HG02798 (cell line): ENCODE measurements around the gene RIT1.
"Not testable (repeated sequence)": the region's sequence is repeated elsewhere in the genome, so short reads cannot be mapped to it uniquely, and the experiment has no call there.

Source experiments
- ATAC-seq: cut with Tn5 transposase; IDR thresholded peaks from one replicate; pipeline ENCODE4 v1.9.1; 2021; ENCODE audit warnings: mild to moderate bottlenecking; ENCODE audit not compliant: unreplicated experiment, poor library complexity

The RIT1 gene

GRCh38 chr1:155934097-155934935, 23.2 kb upstream of the RIT1 start, which contains the start of gene KHDC4:
KHDC4 (minus strand) TSS chr1:155934413; CDS start chr1:155934373, 40 bp downstream.
- ATAC-seq, result peak; percentile 96

GRCh38 chr1:155933591-155934096, 22.5 kb upstream of the RIT1 start:
- no peak for ATAC-seq

GRCh38 chr1:155932487-155932886, 21.3 kb upstream of the RIT1 start:
- no peak for ATAC-seq

DNA sequence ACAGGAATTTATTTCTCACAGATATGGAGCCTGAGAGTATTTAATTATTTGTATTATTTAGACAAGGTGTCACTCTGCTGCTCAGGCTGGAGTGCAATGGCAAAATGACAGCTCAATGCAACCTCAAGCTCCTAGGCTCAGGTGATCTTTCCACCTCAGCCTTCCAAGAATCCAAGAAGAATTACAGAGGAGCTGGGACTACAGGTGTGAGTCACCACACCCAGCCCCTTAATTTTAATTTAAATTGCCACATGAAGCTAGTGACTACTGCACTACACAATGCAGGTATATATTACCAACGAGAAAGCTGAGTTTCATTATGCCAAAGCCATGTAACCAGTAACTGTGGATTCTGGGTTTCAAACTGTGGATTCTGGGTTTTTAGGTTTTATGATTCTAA, 20.9 kb upstream of the RIT1 start:
- ATAC-seq, result no peak

- no peak for ATAC-seq
Observed at GRCh38 chr1:155931332-155932038, 20.3 kb upstream of the RIT1 start.

- not testable (repeated sequence) for ATAC-seq
Observed at GRCh38 chr1:155930725-155931124, 19.6 kb upstream of the RIT1 start.

DNA sequence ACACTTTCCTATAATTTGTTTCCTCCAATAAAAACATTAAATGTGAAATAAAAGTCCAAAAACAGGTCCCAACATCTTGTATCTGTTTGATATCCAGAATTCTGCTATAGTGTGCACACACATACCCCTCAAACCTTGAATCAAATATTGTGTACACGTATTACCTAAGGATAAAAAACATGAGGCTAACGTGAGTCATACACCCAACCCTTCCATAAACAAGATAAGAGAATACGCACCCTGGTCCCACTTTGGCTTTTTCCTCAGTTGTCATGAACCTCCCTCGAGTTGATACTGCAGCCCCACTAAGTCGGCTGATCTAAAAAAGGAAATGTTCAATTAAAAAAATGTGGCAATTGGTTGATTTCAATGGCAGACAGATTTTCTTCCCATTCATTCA, 17.9 kb upstream of the RIT1 start:
- ATAC-seq, result no peak

DNA sequence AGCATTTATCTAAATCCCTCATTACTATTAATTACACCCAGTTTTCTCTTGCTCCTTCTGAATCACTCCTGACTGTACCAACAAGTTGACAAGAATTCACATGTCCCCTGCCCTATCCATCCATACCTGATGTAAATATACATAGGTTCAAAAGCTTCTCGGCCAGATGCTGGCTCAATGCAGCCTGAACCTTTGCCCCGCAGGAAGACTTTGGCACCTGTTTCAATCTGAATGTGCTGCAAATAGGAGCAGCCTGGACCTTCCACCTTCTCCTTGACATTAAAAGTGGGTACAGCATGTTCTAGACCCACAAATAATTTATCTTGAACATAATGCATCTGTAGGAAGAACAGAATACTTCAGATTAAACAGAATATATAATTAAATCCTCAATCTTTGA, 14.4 kb upstream of the RIT1 start:
- no peak for ATAC-seq

DNA sequence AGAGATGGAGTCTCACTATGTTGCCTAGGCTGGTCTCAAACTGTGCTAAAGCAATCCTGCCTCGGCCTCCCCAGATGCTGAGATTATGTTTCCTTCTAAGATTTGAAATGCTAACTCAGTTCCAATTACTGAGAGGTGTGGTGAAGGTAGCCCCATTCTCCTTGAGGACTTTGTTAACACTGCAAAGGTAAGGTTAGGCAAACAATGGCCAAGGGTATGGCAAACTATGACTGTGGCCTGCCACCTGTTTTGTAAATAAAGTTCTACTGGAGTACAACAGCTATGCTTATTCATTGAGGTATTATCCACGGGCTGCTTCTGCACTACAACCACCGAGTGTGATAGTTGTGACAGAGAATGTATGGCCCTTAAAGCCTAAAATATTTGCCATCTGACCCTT, 9.6 kb upstream of the RIT1 start:
- no peak for ATAC-seq

GRCh38 chr1:155919801-155920200, 8.7 kb upstream of the RIT1 start:
- ATAC-seq, result no peak

DNA sequence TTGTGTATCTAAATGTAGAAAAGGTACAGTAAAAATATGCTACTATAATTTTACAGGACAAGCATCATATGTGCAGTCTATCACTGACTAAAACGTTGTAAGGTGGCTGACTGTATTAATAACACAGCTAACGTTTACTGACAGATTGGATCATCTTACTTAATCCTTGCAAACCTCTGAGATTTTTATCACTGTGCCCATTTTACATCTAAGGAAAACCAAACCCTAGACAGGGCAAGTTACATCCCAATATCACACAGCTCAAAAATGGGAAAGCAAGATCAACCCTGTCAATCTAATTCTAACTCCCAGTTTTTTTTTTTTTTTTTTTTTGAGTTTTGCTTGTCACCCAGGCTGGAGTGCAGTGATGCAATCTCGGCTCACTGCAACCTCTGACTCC, 7.5 kb upstream of the RIT1 start:
- ATAC-seq, result no peak

DNA sequence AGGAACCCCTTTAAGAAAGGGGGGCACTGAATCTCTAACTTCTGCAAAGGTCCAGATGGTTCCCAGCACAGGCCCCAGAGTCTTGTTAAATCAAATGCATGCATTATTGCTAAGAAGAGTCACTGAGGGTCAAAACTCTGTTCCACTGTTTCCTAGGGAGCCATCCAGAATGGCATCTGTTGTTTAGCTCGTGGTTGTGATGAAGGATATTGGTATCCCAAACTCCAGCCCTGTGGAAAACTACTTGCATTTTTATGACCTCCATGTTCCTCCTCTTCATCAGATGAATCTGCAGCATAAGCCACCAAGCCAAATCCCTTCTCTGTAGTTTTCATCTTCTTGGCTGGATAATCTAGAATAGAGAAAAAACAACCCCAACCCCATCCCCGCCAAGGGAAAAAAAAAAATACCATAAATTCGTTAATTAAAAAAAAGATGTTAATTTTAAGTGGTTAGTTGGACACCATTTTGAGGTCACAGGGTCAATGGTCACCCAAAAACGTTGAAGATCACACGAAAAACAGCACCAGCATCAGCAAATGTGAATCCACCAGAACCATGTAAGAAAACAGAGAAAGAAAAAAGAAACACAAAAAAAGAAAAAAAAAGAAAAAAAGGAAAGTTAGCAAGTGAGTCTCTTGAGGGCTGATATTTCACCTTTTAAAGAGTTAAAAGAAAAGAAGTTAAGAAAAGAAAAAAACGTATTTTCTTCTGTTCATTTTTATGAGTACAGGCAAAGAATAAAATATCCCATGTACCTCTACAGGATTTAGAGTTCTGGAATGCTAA, 3.0 kb upstream of the RIT1 start:
- ATAC-seq, result no peak

DNA sequence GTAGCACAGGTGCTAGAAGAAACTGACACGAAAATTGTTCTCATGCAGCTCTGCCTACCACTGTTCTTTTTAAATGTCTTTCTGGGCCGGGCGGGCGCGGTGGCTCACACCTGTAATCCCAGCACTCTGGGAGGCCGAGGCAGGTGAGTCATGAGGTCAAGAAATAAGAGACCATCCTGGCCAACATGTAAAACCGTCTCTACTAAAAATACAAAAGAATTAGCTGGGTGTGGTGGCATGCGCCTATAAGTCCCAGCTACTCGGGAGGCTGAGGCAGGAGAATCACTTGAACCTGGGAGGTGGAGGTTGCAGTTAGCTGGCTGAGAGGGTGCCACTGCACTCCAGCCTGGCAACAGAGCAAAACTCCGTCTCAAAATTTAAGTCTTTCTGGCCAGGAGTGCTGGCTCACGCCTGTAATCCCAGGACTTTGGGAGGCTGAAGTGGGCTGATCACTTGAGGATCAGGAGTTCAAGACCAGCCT, 947 bp upstream of the RIT1 start:
- no peak for ATAC-seq

DNA sequence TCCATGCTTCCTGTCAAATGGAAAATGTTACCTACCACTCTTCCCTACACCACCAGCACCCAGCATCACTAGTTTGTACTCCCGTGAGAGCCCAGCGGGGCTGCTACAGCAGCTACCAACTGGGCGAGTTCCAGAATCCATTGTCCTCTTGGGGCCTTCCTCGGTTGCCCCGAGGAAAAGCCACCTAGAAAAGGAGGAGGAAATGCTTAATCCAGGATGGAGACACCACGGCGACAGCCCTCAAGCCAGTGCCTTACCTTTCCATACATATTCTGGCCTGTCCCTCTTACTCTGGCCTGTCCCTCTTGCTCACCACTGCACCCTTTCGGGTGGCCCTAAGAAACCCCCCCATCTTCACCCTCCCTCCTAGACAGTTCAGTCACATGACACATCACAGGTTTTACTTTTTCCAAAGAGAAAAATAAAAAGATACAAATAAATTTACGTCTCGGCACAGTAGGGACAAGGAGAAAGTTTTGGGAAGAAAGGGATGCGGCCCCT, 478 bp downstream of the RIT1 start:
- ATAC-seq, result peak; percentile 35

GRCh38 chr1:155909894-155910293, 1.3 kb downstream of the RIT1 start:
- no peak for ATAC-seq

GRCh38 chr1:155904261-155904660, 6.9 kb downstream of the RIT1 start:
- ATAC-seq, result no peak

GRCh38 chr1:155900161-155900560, 11.0 kb downstream of the RIT1 start:
- no peak for ATAC-seq

- no peak for ATAC-seq
Observed at GRCh38 chr1:155899683-155900082, 11.5 kb downstream of the RIT1 start.

DNA sequence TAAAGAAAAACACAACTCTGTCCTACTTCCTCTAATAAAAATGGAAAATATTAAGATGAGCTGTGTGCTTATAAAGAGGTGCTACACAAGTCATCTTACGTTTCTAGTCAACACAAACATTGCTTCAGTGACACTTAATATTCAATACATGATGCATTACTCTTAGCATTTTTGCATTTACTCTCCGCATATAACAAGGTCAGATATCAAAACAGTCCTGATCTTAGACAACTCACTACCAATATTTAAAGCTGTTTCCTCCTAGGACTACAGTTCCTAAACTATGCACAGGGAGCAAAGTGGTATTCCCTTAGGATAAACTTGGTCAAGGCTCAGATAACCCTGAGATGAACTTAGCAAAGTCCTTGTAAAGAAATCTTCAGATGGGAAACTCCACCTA, 12.3 kb downstream of the RIT1 start:
- no peak for ATAC-seq

- no peak for ATAC-seq
Observed at GRCh38 chr1:155897746-155898145, 13.4 kb downstream of the RIT1 start.
